GM20000 (cell line): Measurements from ENCODE around the gene SPRY1.
A peak's percentile ranks its signal among the peaks of the same experiment; 100 is the strongest.

Experiments used
- DNase-seq: peaks from one replicate; pipeline ENCODE4 v3.0.0; 2012; ENCODE audit warnings: low spot score
- TF ChIP-seq, protein P1 (sequence below): IDR thresholded peaks from 2 replicates; pipeline ENCODE4 v1.5.1; 2012; ENCODE audit warnings: mild to moderate bottlenecking, control low read depth; ENCODE audit errors: extremely low read depth, missing control alignments

The SPRY1 gene

GRCh38 chr4:123412091-123412505 lies 15.5 kb downstream of the SPRY1 start:
- TF ChIP-seq, protein P1, sequence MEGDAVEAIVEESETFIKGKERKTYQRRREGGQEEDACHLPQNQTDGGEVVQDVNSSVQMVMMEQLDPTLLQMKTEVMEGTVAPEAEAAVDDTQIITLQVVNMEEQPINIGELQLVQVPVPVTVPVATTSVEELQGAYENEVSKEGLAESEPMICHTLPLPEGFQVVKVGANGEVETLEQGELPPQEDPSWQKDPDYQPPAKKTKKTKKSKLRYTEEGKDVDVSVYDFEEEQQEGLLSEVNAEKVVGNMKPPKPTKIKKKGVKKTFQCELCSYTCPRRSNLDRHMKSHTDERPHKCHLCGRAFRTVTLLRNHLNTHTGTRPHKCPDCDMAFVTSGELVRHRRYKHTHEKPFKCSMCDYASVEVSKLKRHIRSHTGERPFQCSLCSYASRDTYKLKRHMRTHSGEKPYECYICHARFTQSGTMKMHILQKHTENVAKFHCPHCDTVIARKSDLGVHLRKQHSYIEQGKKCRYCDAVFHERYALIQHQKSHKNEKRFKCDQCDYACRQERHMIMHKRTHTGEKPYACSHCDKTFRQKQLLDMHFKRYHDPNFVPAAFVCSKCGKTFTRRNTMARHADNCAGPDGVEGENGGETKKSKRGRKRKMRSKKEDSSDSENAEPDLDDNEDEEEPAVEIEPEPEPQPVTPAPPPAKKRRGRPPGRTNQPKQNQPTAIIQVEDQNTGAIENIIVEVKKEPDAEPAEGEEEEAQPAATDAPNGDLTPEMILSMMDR, result no peak
- DNase-seq, result peak; percentile 27

DNA sequence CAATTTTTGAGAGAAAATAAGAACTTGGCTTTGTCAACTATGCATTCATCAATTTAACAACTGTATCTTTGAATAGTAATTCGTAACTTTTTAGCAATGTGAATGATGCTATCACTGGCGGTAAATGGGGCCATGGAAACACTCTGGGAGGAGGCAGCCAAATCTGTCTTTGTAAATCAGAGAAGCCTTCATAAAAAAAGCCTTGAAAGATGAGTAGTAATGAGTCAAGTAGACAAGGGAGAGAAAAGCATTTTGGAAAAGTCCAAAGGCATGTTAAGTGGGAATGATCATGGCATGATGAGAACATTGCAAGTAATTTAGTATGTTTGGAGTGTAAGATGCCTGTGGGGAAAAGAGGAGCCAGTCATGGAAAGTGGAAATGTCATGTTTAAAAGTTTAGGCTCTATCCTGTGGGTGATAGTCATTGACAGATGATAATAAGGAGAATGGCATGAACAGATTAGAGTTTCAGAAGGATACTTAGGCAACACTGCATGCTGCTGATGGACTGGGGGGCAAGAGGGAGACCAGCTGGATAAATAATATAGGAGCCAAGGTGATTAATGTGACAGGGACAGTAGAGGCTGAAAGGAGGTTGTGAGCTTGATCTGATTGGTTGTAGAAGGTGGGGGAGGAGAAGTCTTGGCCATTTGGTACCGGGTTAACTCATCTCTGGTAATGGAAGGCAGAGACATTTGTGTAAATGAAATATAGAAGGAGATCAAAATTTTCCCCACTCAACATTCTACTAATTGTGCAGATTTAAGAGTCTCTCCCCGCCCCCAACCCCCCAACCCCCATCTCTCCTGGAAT lies 16.3 kb downstream of the SPRY1 start:
- TF ChIP-seq, protein P1, result no peak
- DNase-seq, result no peak

DNA sequence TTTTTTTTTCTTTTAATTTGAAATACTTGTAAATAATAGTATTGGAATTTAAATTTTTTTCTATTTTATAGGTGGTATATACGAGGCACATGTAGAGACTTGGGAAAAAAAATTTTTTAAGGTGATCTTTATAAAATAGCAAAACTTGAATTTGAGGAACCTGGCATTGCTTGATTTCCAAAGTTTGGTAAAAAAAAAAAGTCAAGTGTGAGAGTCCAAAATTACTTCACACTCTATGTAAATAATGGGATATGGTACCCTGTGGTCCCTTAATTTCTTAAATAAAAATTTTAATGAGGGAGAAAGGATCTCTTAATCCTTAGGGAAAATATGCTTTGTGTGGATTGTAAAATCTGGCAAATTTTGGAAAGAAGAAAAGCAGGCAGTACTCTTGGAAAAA lies 19.0 kb downstream of the SPRY1 start:
- no peak for DNase-seq
- TF ChIP-seq, protein P1, result no peak

- TF ChIP-seq, protein P1, result no peak
- no peak for DNase-seq
These were observed 19.4 kb downstream of the SPRY1 start for GRCh38 chr4:123415977-123416376.

GRCh38 chr4:123417813-123418212 lies 21.2 kb downstream of the SPRY1 start:
- DNase-seq, result no peak
- TF ChIP-seq, protein P1, result no peak

- TF ChIP-seq, protein P1, result no peak
- DNase-seq, result no peak
These were observed 21.8 kb downstream of the SPRY1 start for GRCh38 chr4:123418351-123418931.
